GM18951 (cell line): Measurements from ENCODE around the gene LDB2.

Experiments
- POLR2A ChIP-seq: IDR thresholded peaks from 4 replicates; pipeline ENCODE4 v1.6.1; 2011; ENCODE audit warnings: mild to moderate bottlenecking; ENCODE audit not compliant: insufficient read length, insufficient read depth; ENCODE audit errors: extremely low read depth
- in situ Hi-C: fragments of 300-500 bp; cut with MboI; formaldehyde crosslinking; loops from one replicate; pipeline ENCODE4 v1.12.0; 2022; ENCODE audit warnings: low sequenced_read_pairs, mixed read lengths, inconsistent platforms; ENCODE audit not compliant: unreplicated experiment

LDB2 gene

DNA sequence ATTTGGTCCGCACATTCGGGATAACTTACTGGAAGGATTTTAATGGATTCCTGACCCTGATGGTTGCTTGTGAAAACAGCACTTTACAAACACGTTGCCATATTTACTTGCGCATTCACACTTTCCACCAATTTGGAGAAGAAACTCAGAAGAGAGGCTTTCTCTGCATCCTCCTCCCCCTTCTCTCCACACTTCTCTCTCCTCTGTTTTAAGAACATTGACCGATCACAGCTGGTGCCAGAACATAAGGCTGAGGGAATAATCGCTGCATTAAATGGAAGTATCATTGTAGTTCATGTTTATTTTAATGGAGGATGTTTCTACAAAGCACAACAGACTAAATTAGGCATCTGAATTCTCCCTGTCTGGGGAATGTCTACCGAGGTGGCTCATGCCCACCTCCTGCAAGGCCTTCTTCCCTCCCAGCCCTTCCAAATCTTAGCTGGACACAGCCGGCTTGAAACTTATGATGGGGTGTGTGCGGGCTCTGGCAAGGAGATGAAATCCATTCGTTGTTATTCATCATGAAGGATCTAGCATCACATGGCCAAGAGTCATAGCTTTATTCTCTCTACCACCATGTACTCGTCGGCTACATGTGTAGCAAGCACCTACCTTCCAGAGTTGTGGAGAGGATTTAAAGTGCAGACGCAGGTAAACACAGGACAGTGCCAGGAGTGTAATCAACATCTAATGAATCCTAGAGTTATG is 204.1 kb downstream of the LDB2 start:
- no peak for TF ChIP-seq POLR2A

DNA sequence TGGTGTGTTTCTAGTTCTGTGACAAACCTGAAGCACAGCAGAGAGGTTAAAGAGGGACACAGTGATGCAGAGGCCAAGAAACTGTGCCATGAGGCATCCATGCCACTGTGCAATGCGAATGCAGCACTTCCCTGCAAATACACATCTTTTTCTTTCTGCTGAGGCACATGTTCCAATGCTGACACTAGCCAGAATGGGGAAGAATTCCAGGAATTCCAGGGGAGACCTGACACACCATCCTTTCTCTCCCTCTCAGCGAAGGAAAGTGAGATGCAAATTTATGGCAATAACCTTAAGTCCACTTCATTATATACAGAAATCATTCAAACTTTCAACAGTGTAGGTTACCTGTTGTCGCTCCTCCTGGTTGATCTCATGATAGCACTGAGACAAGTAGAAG is 204.8 kb downstream of the LDB2 start:
- no peak for TF ChIP-seq POLR2A
- in situ Hi-C loops: no loop called here

More for the DNA sequence above, 204.1 kb downstream of the LDB2 start:
- in situ Hi-C loops: no loop called here

DNA sequence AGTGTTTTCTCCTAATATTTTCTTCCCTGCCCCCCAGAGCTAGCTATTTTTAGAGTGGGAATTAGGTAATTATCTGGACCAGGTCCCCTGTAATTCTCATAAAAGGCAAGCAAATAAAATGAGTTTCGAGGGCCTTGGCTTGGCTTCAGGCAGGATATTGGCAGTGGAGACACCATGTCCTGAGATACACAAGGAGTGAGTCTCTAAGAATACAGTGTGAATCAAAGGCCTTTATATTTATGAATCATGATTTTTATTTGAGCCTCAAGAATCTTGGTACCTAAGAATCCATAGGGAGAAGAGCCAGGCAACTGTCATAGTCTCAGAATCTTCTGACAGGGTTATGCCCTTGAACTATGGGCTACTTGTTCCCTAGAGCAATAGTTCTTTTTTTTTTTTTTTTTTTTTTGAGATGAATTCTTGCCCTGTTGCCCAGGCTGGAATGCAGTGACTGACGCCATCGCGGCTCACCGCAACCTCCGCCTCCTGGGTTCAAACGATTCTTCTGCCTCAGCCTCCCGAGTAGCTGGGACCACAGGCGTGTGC is 205.4 kb downstream of the LDB2 start:
- in situ Hi-C loops: no loop called here
- TF ChIP-seq POLR2A: no peak

DNA sequence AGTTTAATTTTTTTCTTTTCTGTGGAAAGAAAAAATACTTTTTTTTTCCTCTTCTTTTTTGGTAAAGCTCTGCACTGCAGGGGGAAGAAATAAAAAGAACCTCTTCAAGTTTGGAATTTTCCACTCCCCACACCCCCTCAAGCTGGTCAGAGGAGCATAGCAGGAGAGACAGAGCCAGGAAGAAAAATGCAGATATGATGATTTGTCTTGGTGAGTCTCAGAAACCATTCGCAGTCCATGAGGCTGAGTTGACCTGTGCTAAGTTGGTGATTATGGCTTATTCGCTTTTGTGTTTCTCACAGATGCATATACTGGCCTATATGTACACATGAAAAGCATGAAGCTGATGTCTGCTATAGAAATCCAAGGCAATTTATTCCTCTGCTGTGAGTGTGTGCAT is 205.9 kb downstream of the LDB2 start:
- no peak for TF ChIP-seq POLR2A
- in situ Hi-C loops: no loop called here

DNA sequence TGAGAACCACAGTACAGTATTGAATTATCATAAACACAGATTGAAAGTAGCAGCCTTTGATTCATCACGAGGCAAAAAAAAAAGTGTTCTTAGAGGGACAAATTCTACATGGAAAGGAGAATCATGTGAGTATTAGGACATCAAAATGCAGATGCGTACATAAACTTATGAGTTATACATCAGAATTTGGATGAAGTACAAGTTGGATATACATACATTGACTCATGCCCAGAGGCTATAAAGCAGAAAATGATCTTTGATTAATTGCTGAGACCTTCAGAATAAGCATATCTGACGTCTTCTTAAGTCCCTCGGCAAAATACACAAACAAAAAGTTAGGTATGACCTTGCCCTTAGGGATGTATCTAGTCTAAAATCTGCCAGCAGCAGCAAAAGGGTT is 206.4 kb downstream of the LDB2 start:
- no peak for TF ChIP-seq POLR2A
- in situ Hi-C loops: no loop called here

DNA sequence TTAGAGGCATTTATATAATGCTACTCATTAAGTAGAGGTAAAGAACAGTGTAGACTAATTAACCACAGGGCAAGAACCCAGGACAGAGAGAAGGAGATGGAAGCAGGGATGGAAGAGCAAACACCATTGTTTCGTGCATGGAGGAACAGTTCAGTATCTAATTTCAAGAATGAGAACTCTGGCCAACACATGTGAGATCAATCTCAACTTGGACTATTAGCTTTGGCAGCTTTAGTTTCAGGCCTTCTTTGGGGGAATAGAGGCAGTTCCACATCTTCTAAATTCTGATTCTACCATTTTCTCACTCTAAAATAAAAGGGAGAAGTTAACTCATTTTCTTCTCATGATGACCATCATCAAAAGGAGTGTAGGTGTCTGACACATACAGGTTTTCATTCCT is 207.0 kb downstream of the LDB2 start:
- no peak for TF ChIP-seq POLR2A
- in situ Hi-C loops: no loop called here

DNA sequence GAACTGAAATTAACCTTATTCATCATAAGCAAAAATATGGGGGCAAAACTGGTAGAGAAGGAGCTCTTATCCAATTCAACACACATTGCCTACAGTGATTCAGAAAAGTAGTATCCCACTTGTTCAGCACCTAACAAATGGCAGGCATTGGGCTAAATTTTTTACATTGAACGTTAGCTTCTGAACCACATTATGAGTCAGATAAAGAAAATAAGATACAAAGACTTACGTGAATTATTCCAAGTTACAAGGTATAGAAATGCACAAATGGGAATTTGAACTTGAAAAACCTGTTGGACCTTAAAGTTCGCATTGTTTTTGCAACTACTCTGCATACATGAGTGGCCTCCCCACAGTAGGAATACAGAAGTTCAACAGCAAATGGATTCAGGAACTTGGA is 210.6 kb downstream of the LDB2 start:
- TF ChIP-seq POLR2A: no peak
- in situ Hi-C loops: no loop called here

DNA sequence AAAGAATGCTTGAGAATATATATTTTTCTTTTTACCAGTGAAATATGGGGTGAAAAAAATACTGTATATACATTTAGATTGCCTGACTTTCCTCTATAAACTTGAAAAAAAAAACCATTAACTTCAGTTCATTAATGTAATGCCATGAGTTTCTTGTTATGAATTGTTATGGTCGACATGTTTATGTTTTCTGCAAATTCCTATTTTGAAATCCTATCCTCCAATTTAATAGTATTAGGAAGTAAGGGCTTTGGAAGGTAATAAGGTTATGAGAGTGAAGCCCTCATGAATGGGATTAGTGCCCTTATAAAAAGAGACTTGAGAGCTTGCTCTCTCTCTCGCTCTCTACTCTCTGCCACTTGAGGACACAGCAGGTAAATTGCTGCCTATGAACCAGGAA is 211.4 kb downstream of the LDB2 start:
- in situ Hi-C loops: no loop called here
- TF ChIP-seq POLR2A: no peak

DNA sequence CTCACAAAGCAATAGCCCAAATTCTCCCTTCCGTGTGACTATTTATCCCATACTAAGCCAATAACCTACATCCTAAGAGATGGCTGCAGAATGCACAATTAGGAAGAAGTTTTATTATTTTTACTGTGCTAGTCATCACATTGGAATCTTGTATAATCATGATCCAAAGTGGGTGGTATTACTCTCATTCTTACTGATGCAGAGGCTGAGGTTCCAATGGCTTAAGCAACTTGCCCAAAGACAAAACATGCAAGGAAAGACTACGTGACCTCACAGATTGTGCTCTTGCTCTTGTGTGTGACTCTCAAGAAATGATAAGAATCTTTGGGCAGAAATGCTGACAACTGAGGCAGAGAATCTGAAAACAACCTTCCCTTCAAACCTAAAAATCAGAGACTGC is 212.2 kb downstream of the LDB2 start:
- TF ChIP-seq POLR2A: no peak
- in situ Hi-C loops: no loop called here

DNA sequence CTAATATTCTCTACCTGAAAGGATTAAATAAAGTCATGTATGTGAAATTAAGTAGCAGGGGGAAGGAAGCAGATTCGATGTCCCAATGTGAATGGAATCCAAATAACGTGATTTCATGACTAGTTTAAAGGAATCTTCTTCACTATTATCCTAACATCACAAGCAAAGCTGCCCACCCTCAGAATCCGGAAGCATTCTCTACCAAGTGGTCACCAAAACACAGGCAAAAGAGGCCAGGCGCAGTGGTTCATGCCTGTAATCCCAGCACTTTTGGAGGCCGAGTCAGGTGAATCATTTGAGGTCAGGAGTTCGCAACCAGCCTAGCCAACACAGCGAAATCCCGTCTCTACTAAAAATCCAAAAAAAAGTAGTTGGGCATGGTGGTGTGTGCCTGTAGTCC is 212.9 kb downstream of the LDB2 start:
- in situ Hi-C loops: no loop called here
- no peak for TF ChIP-seq POLR2A

DNA sequence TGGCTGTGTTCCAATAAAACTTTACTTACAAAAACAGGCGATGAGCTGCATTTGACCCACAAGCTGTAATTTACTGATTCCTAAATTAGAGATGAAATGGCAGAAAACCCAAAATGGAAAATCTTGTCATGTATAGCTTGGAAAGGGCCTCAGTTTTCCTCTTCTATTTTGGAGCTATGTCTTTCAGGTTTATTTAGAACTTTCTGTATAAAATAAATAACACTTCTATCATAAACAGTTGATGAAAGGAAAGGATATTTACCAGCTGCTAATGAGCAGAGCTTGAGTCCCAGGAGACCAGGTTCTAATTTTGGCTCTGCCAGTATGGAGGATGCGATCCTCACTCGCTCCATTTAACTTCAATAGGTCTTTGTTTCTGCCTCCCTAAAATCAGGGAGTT is 213.5 kb downstream of the LDB2 start:
- TF ChIP-seq POLR2A: no peak
- in situ Hi-C loops: no loop called here

DNA sequence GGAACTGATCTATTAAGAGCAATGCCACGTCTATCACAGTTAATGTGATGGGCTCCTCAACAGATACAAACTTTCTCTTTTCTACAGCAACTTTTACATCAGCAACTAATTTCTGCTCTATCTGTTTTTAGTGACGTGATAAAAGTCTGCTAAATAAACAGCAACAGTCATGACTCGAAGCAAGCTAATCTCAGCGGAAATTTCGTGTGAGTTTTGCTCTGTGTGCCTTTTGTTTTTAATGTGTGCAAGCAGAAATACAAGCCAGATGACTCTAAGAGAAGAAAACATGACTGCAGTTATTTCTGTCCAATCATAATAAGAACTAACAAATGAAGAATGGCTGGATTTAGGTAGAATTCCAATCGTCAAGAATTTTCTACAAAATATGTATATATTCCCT is 214.3 kb downstream of the LDB2 start:
- in situ Hi-C loops: no loop called here

DNA sequence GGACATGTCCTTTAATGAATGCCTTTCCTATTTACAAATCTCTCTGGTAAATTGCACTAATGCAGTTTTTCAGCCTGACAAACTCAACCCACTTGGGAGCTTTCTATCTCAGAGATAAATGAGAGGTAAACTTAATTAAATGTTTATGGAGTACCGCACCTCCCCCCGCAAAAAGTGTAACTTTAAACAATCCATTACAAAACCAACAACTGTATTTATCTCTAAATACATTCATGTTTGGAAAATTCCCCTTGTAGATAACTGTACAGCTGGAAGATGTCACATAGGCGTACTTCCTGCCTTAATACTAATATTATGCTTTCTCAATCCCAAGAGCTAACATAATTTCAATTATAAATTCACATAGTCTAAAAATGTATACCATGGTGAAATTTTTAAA is 215.5 kb downstream of the LDB2 start:
- in situ Hi-C loops: no loop called here
- TF ChIP-seq POLR2A: no peak

More for the DNA sequence above, 214.3 kb downstream of the LDB2 start:
- TF ChIP-seq POLR2A: no peak

DNA sequence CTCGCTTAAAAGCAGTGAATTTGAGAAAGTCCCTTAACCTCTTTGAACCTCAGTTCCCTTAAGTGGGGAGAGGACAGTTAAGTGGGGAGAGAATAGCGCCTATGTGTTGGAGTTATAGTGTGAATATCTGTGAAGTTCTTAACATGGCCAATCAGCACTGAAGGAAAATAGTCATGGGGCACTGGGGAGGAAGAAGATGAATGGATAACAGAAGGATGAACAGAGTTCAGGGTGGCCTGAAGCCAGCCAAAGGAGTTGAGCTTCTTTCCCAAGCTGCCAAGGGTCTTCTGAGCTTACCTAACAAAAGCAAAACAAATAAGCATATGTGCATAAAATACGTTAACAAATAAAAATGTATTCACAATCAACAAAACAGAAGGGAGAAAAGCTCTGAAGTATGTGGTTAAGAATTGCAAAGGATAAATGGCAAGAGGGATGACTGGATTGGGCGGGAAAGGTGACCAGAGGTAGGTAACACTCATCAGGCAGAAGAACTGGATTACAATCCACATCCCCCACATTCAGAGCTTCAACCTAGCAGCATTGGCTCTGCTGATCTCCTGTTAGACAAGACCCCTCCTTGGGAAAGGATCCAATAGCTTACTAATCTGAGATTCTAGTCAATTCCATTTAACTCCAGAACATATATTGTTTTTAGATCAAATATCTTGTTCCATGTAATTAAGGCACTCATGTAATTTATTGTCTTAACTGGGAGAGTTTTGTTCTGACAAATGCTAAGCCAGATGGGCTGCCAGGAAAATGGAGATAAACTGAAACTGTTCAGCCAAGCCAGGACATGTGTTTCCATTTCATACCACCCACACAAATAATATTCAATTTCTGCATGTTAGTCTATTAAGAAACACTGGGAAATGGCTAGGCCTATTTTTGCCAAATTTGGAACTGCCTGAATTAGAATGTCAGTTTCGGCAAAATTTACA is 221.2 kb downstream of the LDB2 start:
- in situ Hi-C loops: no loop called here
- TF ChIP-seq POLR2A: no peak

DNA sequence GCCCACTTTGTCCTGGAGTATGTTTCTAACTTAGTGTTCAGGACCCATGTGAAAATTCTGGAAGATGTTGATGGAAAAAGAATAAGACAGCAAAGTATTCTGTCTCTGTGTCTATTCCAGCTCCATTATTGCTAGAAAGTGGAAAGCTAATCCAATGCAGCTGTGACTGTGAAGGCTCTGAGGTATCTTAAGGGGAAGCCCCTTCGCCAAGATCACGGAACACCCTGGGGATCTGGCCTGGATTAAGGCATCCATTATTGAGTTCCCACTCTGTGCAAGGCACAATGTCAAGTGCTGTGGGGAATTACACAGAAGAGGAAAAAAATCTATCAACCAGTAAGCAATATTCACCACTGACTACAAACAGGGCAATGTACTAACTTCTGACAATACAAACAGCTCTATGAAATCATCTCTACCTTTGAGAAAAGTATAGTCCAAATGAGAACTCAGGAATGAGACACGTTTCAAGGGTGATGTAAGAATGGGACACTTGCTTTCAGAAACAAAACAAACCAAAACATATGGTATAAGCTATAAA is 222.1 kb downstream of the LDB2 start:
- in situ Hi-C loops: no loop called here

More for the DNA sequence above, 222.1 kb downstream of the LDB2 start:
- TF ChIP-seq POLR2A: no peak
